A549 treated with Mapracorat at 1 μM for 4 hours (cell line): Measurements from ENCODE around the gene SHFL. TPM values are rescaled to one million over a fixed set of nuclear protein-coding genes. Genes with fewer than 3 reads are reported as not detected.

ENCODE experiments used
- total RNA-seq: library from RNA; stranded (reverse); fragments of 200-300 nt; extraction: Qiagen RNA extraction; gene quantifications from 5 replicates; pipeline ENCODE4 v1.2.3, GENCODE V29; 2022

Gene SHFL
- 6.8 to 8.4 TPM (median 7.3 TPM) in 5 replicates for total RNA-seq

GRCh38 chr19:10085641-10086590, at the start of gene SHFL:
SHFL (plus strand) TSS chr19:10086317; CDS start chr19:10086428, 111 bp downstream.

GRCh38 chr19:10106100-10106936, 20.2 kb downstream of the SHFL start, which contains the start of gene PPAN:
PPAN (plus strand) TSS chr19:10106362; CDS start chr19:10106395, 33 bp downstream.

GRCh38 chr19:10111405-10111811, 25.3 kb downstream of the SHFL start, which contains the start of gene P2RY11:
P2RY11 (plus strand) TSS chr19:10111693; CDS start chr19:10111722, 29 bp downstream.

Other genes with a start within 250 kb of the SHFL start
- 9.0 to 11.2 TPM (median 10.7 TPM) in 5 replicates for gene OLFM2, start 149.8 kb upstream of the SHFL start, total RNA-seq
- gene COL5A3, start 75.8 kb upstream of the SHFL start, total RNA-seq = 2.6 to 3.7 TPM (median 3.1 TPM) in 5 replicates
- 0.21 to 0.65 TPM (median 0.36 TPM) in 5 replicates for gene RDH8, start 72.8 kb upstream of the SHFL start, total RNA-seq
- gene ANGPTL6, start 16.4 kb downstream of the SHFL start, total RNA-seq = 0.15 TPM in 1 of 5 replicates, not detected in the others
- 39.7 to 63.3 TPM (median 52.5 TPM) in 5 replicates for gene PPAN, start 20.0 kb downstream of the SHFL start, total RNA-seq
- gene P2RY11, start 25.4 kb downstream of the SHFL start, total RNA-seq = 4.8 to 12.3 TPM (median 7.9 TPM) in 5 replicates
- gene EIF3G, start 33.6 kb downstream of the SHFL start, total RNA-seq = 150 to 182 TPM (median 154 TPM) in 5 replicates
- gene DNMT1, start 108.6 kb downstream of the SHFL start, total RNA-seq = 52.4 to 68.4 TPM (median 59.6 TPM) in 5 replicates
- gene S1PR2, start 145.0 kb downstream of the SHFL start, total RNA-seq = 0.75 to 1.1 TPM (median 0.78 TPM) in 5 replicates
- 59.3 to 80.0 TPM (median 72.9 TPM) in 5 replicates for gene MRPL4, start 165.9 kb downstream of the SHFL start, total RNA-seq
- 3.4 to 5.0 TPM (median 4.4 TPM) in 5 replicates for gene ICAM1, start 184.8 kb downstream of the SHFL start, total RNA-seq
- gene ICAM4, start 200.6 kb downstream of the SHFL start, total RNA-seq = not detected in 5 replicates
- gene ICAM5, start 203.6 kb downstream of the SHFL start, total RNA-seq = 0.29 to 1.4 TPM (median 1.1 TPM) in 5 replicates
- 1.3 to 2.4 TPM (median 1.9 TPM) in 5 replicates for gene ZGLP1, start 223.5 kb downstream of the SHFL start, total RNA-seq
- gene FDX2, start 229.7 kb downstream of the SHFL start, total RNA-seq = 23.7 to 43.6 TPM (median 32.4 TPM) in 5 replicates
- gene RAVER1, start 247.2 kb downstream of the SHFL start, total RNA-seq = 19.6 to 27.9 TPM (median 27.6 TPM) in 5 replicates